CD4-positive, alpha-beta T cell treated with Interleukin-1 beta for 1 hour (primary cell): Measurements from ENCODE around the gene LBP.
"Not testable (repeated sequence)": the region's sequence is repeated elsewhere in the genome, so short reads cannot be mapped to it uniquely, and the experiment has no call there.

Experiments
- DNase-seq, 2 donors: peaks; one replicate each; pipeline ENCODE4 v3.0.0-alpha.2; 2020 to 2022

The LBP gene

DNA sequence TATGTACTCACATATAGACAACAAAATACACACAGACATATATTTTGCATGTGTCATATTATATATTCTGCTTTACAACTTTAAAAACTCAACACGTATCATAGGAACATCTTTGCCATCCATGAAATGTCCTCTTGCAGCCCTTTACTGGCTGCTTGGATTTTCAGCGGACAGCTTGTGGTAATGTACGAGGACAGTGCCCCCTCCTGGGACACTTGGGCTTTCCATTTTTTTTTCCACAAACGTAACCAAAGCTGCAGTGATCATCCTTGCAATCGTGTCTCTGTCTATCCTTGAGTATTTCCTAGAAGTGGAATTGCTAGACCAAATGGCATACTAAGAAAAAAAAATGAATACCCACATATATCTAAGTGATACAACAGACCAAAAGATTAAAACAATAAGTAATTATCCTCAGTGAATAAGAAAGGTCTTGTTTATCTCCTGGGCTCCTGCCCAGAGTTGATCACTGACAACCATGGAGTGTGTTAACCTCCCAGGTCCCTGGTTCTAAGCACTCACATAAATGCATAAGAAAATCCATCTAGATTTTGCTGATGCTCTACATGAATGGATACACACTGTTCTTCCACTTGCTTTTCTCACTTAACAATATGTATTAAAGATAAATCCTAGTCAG lies 24.2 kb upstream of the LBP start:
- no peak for DNase-seq

DNA sequence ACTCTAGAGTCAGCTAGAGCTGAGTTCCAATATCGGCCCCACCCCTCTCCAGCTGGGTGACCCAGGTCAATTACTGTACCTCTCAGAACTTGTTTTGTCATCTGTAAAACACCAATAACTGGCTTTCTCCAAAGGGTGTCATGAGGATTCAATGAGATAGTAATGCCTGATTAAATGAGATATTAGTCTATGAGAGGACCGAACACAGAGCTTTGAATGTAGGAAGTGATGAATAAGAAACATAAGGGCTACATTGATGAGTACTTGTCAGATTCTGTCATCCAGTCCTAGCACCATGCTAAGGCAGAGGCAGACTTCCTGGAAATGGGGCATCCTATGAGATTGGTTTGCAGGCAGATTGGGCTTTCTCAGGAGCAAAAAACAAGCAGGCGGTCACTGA lies 22.1 kb upstream of the LBP start:
- no peak for DNase-seq

DNA sequence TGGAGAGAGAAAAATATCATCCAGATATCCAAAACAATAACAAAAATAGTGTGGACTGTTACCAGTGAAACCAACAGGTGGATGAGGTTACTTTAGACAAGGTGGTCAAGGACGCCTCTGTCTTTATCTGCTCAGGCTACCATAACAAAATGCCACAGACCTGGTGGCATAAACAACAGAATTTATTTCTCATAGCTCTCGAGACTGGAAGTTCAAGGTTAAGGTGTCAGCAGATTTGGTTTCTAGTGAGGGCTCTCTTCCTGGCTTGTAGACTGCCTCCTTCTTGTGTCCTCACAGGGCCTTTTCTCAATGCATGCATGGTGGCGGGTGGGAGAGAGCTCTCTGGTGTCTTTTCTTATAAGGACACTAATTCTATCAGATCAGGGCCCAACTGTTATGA lies 21.1 kb upstream of the LBP start:
- no peak for DNase-seq

GRCh38 chr20:38325905-38326304 lies 20.4 kb upstream of the LBP start:
- DNase-seq = no peak

DNA sequence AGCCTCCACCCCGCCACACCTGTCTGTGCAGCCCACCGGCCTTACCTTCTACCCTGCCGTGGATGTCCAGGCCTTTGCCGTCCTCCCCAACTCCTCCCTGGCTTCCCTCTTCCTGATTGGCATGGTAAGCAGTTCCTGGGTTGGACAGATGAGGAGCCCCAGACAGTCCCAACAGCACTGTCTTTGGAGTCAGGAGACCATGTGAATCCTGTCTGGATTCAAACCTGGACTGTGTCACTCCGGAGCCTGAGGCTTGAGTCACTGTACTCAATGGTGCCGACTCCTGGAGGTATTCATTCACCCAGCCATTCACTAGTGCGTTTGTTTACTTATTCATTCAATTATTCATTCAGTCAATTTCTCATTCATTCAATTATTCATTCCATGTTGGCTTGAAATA lies 20.0 kb upstream of the LBP start:
- no peak for DNase-seq

GRCh38 chr20:38330638-38331037 lies 15.6 kb upstream of the LBP start:
- no peak for DNase-seq

DNA sequence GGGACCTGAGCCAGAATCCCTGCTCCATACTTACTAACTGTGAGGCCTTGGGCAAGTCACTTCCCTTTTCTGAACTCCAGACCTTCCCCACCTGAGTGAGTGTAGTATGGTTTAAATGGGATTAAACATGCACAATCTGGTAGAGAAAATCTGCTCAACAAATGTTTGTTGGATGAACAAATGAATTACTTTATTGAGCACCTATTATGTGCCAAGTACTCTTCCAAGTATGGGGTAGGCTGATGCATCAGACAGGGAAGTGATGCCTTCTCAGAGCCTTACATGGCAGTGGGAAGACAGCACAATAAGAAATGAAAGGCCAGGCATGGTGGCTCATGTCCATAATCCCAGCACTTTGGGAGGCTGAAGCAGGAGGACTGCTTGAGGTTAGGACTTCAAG lies 15.0 kb upstream of the LBP start:
- DNase-seq = no peak

DNA sequence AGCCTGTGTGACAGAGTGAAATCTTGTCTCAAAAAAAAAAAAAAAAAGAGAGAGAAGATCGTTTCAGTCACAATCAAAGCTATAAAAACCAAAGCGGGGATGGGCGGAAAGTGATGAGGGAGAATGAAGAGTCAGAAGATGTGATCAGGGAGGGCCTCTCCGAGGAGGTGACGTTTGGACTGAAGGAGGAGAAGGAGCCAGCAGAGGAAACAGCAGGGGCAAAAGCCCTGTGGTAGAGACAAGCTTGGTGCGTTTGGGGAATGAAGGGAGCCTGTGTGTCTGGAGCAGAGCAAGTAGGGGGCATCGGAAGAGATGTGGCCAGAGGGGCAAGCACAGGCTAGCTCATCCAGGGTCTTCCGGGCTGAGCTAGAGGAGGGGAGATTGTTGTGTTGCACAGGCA lies 14.5 kb upstream of the LBP start:
- DNase-seq = no peak

DNA sequence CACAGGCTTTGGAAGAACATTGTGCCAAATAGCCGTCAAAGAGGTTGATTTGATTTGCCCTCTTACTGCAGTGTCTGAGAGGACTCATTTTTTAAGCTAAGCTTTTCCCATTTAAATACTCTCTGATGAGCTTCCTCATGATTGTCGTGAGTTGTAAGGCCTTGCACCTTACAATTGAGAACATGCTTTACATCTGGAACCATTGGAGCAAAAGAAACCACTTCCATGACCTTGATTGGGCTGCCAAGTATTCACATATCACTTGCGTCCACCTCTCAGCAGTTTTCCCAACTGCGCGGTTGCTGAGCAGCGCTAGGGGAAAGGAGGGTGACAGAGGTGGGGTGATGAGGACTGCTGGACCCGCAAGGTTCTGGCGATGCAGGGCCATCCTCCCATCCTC lies 12.3 kb upstream of the LBP start:
- no peak for DNase-seq

DNA sequence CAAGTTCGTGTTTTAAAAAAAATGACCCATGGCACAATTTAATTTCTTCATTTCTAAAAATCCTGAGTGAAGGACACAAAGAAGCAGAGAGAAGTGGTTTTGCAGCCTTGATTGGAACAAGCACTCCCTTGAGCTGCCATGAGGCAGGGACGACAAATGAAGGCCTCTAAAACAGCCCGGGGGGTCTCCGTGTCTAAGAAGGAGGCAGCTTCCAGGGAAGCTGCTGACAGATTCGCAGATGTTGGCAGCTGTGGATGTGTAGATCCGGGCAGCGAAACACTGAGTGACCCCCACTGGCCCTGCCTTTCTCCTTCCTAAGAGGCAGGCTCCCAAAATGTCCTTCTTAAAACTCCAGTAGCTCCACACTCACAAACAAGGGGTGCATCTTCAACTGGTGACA lies 9.6 kb upstream of the LBP start:
- DNase-seq = no peak

DNA sequence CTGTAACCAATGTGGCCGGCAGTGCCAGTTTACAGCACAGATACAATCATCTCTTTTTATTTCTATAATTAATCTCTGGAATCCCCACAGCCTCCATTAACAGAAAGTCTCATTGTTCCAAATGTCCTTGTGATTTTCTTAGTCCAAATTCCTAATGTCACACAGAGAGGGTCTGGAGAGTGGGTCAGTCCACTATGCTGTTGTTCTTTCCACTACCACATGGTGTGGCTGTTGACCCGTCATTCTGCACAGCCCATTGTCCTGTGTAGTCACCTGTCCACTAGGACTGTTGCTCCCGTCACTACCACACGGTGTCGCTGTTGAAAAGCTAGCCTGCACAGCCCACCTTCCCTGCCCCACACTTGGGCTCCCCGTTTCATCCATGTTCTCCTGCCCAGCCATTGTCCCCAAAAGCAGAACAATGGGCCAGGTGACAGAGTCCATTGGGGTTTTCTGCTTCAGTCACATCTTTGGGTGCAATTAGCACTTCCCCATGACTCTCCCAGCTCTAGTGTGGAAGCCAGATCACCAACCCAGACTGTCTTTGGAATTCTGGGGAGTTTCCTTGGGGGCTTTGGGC lies 8.6 kb upstream of the LBP start:
- no peak for DNase-seq

DNA sequence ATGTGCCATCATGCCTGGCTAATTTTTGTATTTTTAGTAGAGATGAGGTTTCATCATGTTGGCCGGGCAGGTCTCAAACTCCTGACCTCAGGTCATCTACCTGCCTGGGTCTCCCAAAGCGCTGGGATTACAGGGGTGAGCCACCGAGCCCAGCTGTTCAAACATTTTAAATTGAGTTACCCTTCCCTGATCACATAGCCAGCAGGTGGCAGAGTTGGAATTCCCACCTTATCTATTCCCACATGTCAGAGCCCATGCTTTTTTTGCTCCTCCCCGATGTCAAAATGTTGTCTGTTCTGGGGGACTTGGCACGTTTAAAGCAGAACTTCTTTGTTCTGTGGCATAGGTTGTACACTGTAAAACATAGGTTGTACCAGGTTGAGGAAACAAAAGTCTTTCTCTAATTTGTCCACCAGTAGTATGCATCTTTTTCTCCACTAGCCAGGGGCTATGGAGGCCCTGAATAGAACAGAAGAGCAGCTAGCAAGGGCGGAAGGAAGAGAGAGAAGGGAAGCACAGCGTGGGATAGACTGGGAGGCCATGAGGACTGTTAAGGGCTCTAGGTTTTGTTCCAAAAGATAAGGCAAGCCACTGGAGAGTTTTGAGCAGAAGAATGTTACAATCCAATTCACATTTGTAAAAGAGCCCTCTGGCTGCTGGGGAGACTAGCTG lies 7.3 kb upstream of the LBP start:
- no peak for DNase-seq

- not testable (repeated sequence) for DNase-seq
Observed at GRCh38 chr20:38339521-38339896, 6.8 kb upstream of the LBP start.

- DNase-seq = no peak
Observed at GRCh38 chr20:38339997-38340396, 6.3 kb upstream of the LBP start.

- no peak for DNase-seq
Observed at GRCh38 chr20:38340693-38341092, 5.6 kb upstream of the LBP start.

DNA sequence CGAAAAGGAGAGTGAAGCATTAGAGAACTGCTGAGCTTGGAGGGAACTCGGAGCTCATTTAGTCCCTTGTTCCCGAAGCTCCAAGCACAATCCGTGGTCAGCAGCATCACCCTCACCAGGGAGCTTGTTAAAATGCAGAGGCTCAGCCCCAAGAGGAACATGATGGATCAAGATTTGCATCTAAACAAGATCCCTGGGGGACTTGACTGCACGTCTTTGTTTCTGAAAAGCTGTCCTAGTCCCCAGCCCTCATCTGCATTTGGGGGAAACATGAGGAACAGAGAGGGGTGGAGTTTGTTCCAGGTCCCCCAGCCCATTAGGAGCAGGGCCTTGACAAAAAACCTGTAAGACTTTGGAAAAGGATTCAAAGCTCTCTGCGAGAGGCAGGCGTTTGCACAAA lies 4.1 kb upstream of the LBP start:
- no peak for DNase-seq

GRCh38 chr20:38342713-38343310 lies 3.5 kb upstream of the LBP start:
- no peak for DNase-seq

DNA sequence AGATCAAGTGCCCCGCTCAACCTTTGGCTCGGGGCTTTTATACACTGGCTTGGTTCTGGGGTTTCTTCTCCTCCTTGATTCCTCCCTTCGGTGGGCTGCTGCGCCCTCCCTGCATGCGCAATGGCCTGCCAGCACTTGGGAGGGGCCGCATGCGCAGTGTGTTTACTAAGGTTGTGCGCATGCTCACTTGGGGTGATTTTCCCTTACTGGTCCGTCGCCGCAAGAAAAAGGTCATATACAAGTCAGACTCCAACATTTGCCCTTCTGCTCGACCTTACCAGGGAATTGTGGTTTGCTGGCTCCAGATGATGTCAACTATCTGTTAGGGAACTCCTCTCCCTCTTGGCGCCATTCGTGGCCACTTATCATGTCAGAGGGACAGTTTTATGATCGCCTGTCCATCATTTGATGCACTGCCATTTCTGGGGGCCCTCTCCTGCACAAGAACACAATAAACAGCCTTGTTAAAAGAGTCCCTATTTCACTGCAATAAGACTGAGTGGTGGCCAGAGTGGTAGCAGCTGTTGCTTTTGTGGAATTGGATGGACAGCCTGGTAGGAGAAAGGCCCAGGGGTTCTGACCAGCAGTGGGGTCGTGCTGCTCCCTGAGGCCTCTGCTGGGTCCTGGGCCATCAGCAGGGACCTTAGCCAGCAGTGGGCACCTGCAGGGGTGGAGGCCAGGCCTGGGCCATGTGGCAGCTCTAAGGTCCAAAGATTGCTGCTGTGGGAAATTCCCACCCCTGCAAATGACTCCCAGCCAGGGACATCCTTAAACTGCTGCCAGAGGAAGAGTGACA lies 2.8 kb upstream of the LBP start:
- DNase-seq = no peak

- no peak for DNase-seq
Observed at GRCh38 chr20:38344107-38344701, 2.1 kb upstream of the LBP start.

DNA sequence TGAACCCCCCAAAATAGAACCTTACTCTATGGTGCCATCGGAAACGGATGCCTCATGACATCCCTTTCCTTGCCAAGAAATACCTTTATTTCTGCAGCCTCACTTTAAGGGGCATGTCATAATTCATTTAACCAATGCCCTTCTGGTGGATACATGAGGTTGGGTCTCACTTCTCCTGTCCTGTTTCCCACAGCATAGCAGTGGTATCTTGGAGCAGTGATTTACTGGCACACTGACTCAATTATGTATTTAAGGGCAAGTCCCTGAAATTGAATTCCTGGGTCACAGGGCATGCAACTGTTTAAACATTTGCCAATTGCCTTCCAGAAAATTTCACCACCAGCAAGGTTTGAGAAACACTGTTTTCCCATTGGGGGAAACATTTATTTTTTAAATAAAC lies 639 bp upstream of the LBP start:
- no peak for DNase-seq

DNA sequence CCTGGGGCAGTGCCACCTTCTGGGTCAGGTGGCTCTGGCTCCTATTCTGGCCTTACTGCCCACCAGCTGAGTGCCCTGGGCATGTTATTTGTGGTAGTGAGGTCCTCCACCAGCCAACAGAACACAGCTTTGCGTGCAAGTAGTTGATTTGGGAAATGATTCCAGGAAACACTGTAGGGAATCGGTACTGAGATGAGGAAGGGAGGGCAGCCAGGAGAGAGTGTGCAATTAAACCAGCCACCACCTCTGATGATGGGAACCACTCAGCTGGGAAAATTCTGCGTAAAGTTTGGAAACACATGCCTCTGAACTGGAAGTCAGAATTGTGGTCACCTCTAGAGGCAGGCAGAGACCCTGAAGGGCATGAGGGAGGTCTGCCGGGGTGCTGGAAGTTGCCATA lies 459 bp downstream of the LBP start:
- DNase-seq = no peak

GRCh38 chr20:38349856-38350255 lies 3.6 kb downstream of the LBP start:
- no peak for DNase-seq
